HG03039 (cell line): ENCODE results near the gene VGLL1.

ENCODE experiments used
- ATAC-seq: cut with Tn5 transposase; IDR thresholded peaks from one replicate; pipeline ENCODE4 v1.9.1; 2021; ENCODE audit warnings: mild to moderate bottlenecking, moderate library complexity; ENCODE audit not compliant: unreplicated experiment

Gene VGLL1, protein sequence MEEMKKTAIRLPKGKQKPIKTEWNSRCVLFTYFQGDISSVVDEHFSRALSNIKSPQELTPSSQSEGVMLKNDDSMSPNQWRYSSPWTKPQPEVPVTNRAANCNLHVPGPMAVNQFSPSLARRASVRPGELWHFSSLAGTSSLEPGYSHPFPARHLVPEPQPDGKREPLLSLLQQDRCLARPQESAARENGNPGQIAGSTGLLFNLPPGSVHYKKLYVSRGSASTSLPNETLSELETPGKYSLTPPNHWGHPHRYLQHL

GRCh38 chrX:136531951-136532350, at the start of gene VGLL1:
Gene VGLL1 (plus strand): TSS chrX:136532215. CDS start chrX:136536021, 3,806 bp downstream.
- ATAC-seq, result no peak

- no peak for ATAC-seq
These were observed 44.4 kb upstream of the VGLL1 start, which contains the start of gene BRS3 for GRCh38 chrX:136487647-136488046. Gene BRS3 (plus strand): TSS chrX:136487947. CDS start chrX:136488115, 168 bp downstream.

DNA sequence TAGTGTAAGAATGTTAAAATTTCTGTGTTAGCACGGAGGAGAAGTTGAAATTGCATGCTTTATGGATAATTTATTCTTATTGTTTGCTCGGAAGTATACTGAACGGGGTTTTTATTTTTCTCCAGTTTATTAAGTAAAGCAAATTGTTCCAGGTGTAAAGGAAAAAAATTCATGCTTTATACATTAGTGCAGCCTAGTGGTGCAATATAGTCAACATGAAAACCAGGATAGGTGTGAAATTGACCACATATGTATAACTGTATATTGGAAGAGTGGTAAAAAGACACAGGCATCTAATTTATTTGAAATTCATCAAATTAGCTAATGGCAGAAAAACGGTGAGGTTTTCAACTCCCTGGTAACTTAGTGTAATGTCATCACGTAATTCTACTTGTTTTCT, 43.3 kb upstream of the VGLL1 start:
- ATAC-seq, result no peak

DNA sequence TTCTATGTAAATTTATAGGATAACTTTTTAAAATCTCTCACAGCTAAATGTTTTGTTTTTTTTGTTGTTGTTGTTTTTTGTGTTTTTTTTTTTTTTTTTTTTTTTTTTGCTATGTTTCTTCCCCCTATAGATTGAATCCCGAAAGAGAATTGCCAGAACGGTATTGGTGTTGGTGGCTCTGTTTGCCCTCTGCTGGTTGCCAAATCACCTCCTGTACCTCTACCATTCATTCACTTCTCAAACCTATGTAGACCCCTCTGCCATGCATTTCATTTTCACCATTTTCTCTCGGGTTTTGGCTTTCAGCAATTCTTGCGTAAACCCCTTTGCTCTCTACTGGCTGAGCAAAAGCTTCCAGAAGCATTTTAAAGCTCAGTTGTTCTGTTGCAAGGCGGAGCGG, 40.2 kb upstream of the VGLL1 start:
- no peak for ATAC-seq

- no peak for ATAC-seq
These were observed 39.0 kb upstream of the VGLL1 start for GRCh38 chrX:136493011-136493410.

DNA sequence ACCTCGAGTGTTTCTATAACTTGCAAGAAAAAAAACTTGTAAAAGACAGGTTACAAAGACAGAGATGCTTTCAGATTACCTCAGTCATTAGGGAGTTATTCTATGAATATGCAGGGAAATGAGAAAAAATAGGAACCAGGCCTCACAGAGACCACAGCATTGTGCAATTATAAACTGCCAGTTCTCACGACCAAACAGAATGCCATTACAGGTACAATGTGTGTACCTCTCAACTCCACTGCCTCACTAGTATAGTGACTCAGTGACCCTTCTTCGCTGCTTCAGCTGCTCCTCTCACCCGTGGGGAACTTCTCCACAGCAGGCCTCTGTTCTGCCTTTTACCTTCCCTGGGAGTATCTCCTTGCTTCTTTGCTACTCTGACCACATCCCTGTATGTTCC, 37.0 kb upstream of the VGLL1 start:
- ATAC-seq, result no peak

DNA sequence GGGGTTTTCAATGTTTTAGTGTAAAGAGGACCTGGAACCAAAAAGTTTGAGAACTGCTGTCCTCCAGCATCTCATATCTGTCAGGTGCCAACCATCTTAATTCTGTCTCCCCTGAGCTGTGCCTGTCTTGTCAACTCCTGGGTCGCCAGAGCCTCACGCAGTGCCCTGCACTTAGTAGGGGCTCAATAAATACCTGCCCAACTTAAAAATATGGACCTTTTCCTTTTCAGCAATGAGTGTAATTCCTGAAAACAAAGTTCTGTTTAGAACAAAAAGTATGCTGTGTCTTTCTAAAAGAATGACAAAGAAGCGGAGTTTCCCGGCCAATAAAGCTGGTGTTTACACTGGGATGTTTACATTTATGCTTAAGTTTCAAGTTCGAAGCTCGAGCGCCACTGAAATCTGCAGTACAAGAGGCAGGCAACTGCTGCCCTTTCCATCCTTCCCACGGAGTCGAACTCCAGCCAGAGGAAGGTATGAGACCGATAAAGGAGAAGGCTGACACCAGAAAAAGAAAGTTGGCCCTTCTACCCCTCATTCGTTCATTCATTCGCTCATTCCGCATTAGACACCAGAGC, 35.7 kb upstream of the VGLL1 start:
- no peak for ATAC-seq

GRCh38 chrX:136496764-136497555, 35.1 kb upstream of the VGLL1 start:
- ATAC-seq, result peak; percentile 75

DNA sequence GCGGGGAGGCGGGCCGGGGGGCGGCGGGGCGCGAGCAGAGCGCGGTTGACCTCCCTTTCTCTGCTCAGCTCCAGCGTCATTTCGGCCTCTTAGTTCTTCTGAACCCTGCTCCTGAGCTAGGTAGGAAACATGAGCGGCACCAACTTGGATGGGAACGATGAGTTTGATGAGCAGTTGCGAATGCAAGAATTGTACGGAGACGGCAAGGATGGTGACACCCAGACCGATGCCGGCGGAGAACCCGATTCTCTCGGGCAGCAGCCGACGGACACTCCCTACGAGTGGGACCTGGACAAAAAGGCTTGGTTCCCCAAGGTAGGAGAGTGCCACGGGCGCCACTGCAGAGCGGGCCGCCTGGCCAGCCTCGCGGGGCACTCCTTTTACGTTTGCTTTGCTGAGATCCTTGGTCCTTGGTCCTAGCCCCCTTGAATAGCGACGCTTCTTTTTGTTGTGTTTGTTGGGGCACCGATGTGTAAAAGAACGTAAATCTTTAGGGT, 34.4 kb upstream of the VGLL1 start, which contains the start of gene HTATSF1:
Gene HTATSF1, plus strand, starts transcription at position 37 of the 497 bp plus-strand sequence. Its CDS starts 93 bp downstream, at position 130.
- ATAC-seq, result no peak

DNA sequence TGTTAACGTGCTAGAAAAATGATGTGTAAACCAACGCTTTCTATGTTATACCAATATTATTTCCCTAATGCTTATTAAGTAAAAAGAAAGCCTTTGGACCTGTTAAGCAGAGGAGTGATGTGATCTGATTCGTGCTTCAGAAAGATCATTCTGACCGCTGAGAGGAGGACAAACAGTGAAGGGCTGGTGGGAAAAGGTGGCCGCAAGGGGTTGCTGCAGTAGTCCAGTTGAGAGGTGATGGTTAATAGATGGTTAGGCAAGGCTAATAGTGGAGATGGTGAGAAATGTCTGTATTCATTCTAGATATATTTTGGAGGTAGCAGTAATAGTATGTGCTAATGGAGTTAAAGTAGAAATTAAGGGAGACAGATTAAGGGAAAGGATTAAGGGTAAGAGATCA, 12.9 kb upstream of the VGLL1 start:
- no peak for ATAC-seq

- no peak for ATAC-seq
These were observed 8.2 kb upstream of the VGLL1 start for GRCh38 chrX:136523770-136524169.

DNA sequence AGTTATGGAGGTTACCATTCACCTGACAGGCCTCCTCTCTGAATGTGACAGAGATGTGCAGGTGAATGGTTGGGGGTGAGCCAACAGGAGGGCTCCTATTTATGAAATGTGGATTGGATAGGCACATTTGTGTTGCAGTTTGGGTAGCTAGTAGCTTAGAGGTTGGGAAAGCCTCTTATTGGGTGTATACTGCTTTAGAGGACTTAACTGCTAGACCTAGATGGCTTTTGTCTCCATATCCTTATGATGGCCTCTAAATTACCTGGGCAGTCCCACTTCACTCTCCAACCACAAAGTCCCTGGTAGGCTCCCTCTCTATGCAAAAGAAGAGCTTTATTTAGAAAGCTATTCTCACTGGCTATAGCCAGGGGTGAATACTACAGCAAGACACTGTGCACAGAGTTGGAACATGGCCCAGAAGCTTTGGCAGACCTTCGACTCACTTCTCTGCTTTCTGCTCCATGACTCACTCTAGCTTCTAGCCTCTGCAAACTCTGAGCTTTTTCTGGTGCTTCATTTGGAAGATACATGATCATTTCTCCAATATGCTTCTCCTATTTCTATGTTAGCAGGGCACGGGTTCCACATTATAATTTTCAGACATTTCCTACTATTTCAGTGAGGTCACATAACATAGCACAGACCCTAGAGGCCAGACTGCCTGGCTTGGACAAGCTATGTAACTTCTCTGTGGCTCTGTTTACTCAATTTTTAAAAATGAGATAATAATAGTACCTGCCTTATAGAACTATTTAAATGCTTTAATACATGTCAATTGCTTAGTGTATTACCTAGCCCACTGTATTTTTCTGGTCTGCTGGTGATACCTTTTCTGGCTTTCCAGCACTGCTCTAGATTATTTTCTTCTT, 6.0 kb upstream of the VGLL1 start:
- no peak for ATAC-seq

GRCh38 chrX:136528645-136529315, 3.2 kb upstream of the VGLL1 start:
- no peak for ATAC-seq

DNA sequence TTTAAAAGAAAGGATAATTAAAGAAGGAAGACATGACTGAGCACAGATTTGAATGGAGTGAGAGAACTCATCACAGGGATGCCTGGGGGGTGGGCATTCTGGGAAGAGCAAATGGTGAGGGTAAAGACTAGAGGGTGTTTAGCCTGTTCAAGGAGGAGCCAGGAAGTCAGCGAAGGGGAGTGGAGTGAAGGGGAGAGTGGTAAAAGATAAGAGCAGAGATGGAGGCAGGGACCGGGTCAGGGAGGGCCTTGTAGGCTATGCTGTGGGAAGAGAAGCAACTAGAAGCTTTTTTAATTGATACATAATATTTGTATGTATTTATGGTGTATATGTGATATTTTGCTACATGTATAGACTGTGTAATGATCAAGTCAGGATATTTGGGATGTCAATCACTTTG, 2.2 kb upstream of the VGLL1 start:
- no peak for ATAC-seq

DNA sequence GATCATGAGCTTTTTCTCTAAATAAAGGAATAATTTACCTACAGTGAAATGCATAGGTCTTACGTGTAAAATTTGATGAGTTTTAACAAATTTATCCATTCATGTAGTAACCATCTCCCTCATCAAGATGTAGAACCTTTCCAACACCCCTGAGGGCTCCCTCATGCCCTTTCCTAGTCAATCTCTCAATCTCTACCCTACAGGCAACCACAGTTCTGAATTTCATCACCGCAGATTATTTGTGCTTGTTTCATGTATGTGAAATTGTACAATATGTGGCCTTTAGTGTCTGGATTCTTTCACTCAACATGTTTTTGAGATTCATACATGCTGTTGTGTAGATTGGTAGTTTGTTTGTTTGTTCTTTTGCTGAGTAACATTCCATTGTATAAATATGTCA, 2.1 kb downstream of the VGLL1 start:
- ATAC-seq, result no peak

GRCh38 chrX:136538811-136539210, 6.8 kb downstream of the VGLL1 start:
- ATAC-seq, result no peak

- ATAC-seq, result no peak
These were observed 8.2 kb downstream of the VGLL1 start for GRCh38 chrX:136540226-136540625.

- no peak for ATAC-seq
These were observed 9.3 kb downstream of the VGLL1 start for GRCh38 chrX:136541294-136541693.

GRCh38 chrX:136542281-136542680, 10.3 kb downstream of the VGLL1 start:
- no peak for ATAC-seq

DNA sequence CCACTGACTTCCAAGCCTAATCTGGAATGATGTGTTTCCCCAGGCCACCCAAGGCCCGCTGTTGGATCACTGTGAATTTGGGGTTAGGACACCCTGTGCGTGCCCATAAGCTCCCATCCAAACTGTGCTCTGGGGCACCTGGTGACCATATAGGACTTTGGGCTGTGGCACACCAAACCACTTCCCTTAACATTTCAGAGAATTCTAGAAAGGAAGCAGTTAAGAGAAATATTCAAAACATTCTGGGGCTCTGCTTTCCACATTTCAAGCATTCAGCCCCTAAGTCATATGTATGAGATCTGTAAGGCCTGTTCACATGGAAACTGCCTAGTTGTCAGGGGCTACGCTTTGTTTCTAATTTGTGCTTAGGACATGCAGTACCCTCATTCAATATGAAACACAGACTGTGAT, 14.4 kb downstream of the VGLL1 start:
- no peak for ATAC-seq
